AG04450 (cell line): Measurements from ENCODE around the gene CXCR6. TPM values are rescaled to one million over a fixed set of nuclear protein-coding genes. Genes with fewer than 3 reads are reported as not detected.

Source experiments
- CTCF ChIA-PET: fragments of 300-600, 350-600 bp; formaldehyde crosslinking; extraction: SDS; loops from one replicate; lab custom pipeline; 2022; ENCODE audit warnings: antibody characterized with exemption, inconsistent platforms; lab: Charles Lee
- POLR2A ChIA-PET: fragments of 350-600 bp; formaldehyde crosslinking; extraction: SDS; loops from one replicate; lab custom pipeline; 2021; ENCODE audit warnings: antibody characterized with exemption, inconsistent platforms; lab: Yijun Ruan, JAX
- DNase-seq: peaks from one replicate; pipeline ENCODE4 v3.0.0-alpha.2; 2011; ENCODE audit warnings: low read depth, low spot score
- H3K27ac ChIP-seq: one replicate; pipeline ENCODE4 v1.5.1; 2012; ENCODE audit warnings: low read depth, low read length, control low read depth
- H3K27me3 ChIP-seq: one replicate; pipeline ENCODE4 v1.6.0; 2012; ENCODE audit warnings: low read length; ENCODE audit not compliant: control insufficient read depth, insufficient read depth
- H3K4me3 ChIP-seq: 2 replicates; pipeline ENCODE4 v1.5.1; 2011; ENCODE audit warnings: mild to moderate bottlenecking, low read depth, low read length, control low read depth
- H3K9me3 ChIP-seq: 2 replicates; pipeline ENCODE4 v1.5.1; 2012; ENCODE audit warnings: low read length; ENCODE audit not compliant: control insufficient read depth, insufficient read depth
- polyA plus RNA-seq: library from polyadenylated mRNA; depleted of rRNA; stranded (reverse); fragments of >200 nt; gene quantifications from 2 replicates; pipeline ENCODE4 v1.2.3, GENCODE V29; 2011
- TF ChIP-seq, protein P1 (sequence below): IDR thresholded peaks from 2 replicates; pipeline ENCODE4 v1.5.1; 2011; ENCODE audit warnings: low read depth, low read length, control low read depth, inconsistent platforms

Gene CXCR6
- polyA plus RNA-seq, 1 experiment = not detected

DNA sequence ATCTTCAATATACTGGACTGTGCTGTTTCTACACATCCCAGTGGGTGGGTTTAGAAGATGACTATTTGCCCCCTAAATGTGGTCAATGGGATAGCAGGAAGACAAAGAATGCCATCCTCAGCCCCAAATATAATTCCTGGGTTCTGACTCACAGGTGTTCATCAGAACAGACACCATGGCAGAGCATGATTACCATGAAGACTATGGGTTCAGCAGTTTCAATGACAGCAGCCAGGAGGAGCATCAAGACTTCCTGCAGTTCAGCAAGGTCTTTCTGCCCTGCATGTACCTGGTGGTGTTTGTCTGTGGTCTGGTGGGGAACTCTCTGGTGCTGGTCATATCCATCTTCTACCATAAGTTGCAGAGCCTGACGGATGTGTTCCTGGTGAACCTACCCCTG lies 3.0 kb downstream of the CXCR6 start:
- no peak for DNase-seq
- Histone ChIP-seq H3K27ac (no peak overlapping the region), H3K9me3 (no peaks in the 10 kb centered on the region), H3K4me3 (no peak overlapping the region), H3K27me3 (no peaks in the 10 kb centered on the region)
- TF ChIP-seq, protein P1, sequence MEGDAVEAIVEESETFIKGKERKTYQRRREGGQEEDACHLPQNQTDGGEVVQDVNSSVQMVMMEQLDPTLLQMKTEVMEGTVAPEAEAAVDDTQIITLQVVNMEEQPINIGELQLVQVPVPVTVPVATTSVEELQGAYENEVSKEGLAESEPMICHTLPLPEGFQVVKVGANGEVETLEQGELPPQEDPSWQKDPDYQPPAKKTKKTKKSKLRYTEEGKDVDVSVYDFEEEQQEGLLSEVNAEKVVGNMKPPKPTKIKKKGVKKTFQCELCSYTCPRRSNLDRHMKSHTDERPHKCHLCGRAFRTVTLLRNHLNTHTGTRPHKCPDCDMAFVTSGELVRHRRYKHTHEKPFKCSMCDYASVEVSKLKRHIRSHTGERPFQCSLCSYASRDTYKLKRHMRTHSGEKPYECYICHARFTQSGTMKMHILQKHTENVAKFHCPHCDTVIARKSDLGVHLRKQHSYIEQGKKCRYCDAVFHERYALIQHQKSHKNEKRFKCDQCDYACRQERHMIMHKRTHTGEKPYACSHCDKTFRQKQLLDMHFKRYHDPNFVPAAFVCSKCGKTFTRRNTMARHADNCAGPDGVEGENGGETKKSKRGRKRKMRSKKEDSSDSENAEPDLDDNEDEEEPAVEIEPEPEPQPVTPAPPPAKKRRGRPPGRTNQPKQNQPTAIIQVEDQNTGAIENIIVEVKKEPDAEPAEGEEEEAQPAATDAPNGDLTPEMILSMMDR = no peak
- CTCF ChIA-PET = interaction anchor here (4.1 kb wide), 1 partner anchor 133 kb away, joined by 32 read pairs; no protein-coding TSS in a partner anchor
- POLR2A ChIA-PET = no interaction called here

DNA sequence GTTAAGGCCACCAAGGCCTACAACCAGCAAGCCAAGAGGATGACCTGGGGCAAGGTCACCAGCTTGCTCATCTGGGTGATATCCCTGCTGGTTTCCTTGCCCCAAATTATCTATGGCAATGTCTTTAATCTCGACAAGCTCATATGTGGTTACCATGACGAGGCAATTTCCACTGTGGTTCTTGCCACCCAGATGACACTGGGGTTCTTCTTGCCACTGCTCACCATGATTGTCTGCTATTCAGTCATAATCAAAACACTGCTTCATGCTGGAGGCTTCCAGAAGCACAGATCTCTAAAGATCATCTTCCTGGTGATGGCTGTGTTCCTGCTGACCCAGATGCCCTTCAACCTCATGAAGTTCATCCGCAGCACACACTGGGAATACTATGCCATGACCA lies 3.6 kb downstream of the CXCR6 start:
- ChIA-PET POLR2A (no interaction called here), CTCF (interaction anchor here (4.1 kb wide), 1 partner anchor 133 kb away, joined by 32 read pairs; no protein-coding TSS in a partner anchor)
- H3K27me3 ChIP-seq = no peaks in the 10 kb centered on the region
- H3K4me3 ChIP-seq = no peak overlapping the region
- H3K27ac ChIP-seq = peak overlapping the region; percentile 63
- no peaks in the 10 kb centered on the region for H3K9me3 ChIP-seq
- no peak for DNase-seq
- TF ChIP-seq, protein P1 = no peak

DNA sequence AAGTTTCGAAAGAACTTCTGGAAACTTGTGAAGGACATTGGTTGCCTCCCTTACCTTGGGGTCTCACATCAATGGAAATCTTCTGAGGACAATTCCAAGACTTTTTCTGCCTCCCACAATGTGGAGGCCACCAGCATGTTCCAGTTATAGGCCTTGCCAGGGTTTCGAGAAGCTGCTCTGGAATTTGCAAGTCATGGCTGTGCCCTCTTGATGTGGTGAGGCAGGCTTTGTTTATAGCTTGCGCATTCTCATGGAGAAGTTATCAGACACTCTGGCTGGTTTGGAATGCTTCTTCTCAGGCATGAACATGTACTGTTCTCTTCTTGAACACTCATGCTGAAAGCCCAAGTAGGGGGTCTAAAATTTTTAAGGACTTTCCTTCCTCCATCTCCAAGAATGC lies 4.1 kb downstream of the CXCR6 start:
- TF ChIP-seq, protein P1 = no peak
- Histone ChIP-seq H3K4me3 (no peak overlapping the region), H3K27me3 (no peaks in the 10 kb centered on the region), H3K27ac (peak overlapping the region; percentile 71), H3K9me3 (no peaks in the 10 kb centered on the region)
- ChIA-PET POLR2A (no interaction called here), CTCF (interaction anchor here (1.0 to 4.1 kb wide), 4 partner anchors 9 to 132 kb away, joined by 3 to 32 read pairs (median 5); no protein-coding TSS in a partner anchor)
- DNase-seq = no peak

DNA sequence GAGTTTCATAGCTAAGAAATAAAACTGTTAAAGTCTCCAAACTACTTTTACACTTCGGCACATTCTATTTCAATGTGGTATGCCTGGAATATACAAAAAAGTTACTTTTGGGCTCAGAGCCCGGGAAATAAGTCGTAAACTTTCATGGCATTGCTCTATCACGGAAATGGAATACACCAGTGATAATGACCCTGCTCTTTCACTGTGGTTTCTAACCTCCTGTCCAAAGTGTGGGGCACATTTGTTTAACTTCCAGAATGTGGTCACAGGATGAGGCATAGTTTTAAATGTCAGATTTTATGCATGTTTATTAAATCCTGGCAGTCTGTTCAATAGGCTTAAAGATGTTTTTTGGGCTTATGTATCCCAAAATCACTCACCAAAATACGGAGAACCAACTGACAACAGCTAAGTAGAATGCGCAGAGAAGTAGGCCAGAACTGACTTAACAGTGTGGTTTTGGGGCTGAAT lies 5.1 kb downstream of the CXCR6 start:
- no peaks in the 10 kb centered on the region for H3K9me3 ChIP-seq
- H3K4me3 ChIP-seq = no peak overlapping the region
- TF ChIP-seq, protein P1 = no peak
- POLR2A ChIA-PET = no interaction called here
- no peaks in the 10 kb centered on the region for H3K27me3 ChIP-seq
- peak; percentile 42 for DNase-seq
- H3K27ac ChIP-seq = peak overlapping the region; percentile 77
- CTCF ChIA-PET = interaction anchor here (1.0 to 4.1 kb wide), 4 partner anchors 10 to 131 kb away, joined by 3 to 32 read pairs (median 5); no protein-coding TSS in a partner anchor

DNA sequence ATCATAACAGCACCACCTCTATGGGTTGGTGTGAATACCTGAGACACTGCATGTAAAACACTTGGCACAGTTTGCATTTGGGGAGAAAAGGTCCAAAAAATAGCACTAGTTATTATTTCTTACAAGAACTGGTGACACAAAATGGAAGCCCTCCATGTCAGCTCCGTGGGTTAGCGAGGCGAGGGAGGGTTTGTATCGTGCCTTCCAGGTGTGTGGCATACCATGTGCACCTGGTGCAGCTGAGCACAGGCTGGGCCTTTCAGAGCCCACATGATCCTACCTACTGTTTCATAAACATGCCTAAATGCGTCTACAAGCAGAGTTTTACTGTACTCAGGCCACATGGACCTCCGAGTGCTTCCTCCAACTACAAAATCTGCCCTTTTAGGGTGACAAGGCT lies 5.6 kb downstream of the CXCR6 start:
- POLR2A ChIA-PET = no interaction called here
- H3K27ac ChIP-seq = peak overlapping the region; percentile 77
- TF ChIP-seq, protein P1 = no peak
- H3K27me3 ChIP-seq = no peaks in the 10 kb centered on the region
- H3K4me3 ChIP-seq = no peak overlapping the region
- CTCF ChIA-PET = interaction anchor here (1.8 kb wide), 1 partner anchor 10 kb away, joined by 7 read pairs; no protein-coding TSS in a partner anchor
- no peak for DNase-seq
- no peaks in the 10 kb centered on the region for H3K9me3 ChIP-seq
